HepG2 (cell line): ENCODE measurements around the gene ABHD4. TPM values are rescaled to one million over a fixed set of nuclear protein-coding genes. Genes with fewer than 3 reads are reported as not detected.
A peak's percentile ranks its signal among the peaks of the same experiment; 100 is the strongest.

ENCODE experiments used
- BRD4 ChIP-seq: sonication (generic); formaldehyde crosslinking; IDR thresholded peaks from 2 replicates; pipeline ENCODE4 v1.4.0; 2020; ENCODE audit warnings: missing genetic modification reagents
- CREB1 ChIP-seq, 2 experiments: fragments of 450-650 bp in 1 of 2; IDR thresholded peaks; 2 replicates each; pipeline ENCODE4 v1.6.1; 2016 to 2017; ENCODE audit warnings: control low read depth in 1 of 2, mild to moderate bottlenecking in 1 of 2, missing compliant biosample characterization in 1 of 2, missing genetic modification characterization in 1 of 2
- CSRNP1 ChIP-seq: sonication (generic); formaldehyde crosslinking; IDR thresholded peaks from 2 replicates; pipeline ENCODE4 v1.8.1; 2023; ENCODE audit warnings: mild to moderate bottlenecking, missing genetic modification reagents
- ELF3 ChIP-seq: IDR thresholded peaks from 2 replicates; pipeline ENCODE4 v1.6.1; 2016; ENCODE audit warnings: missing genetic modification reagents, missing compliant biosample characterization
- FOXA3 ChIP-seq: IDR thresholded peaks from 2 replicates; pipeline ENCODE4 v1.6.1; 2016; ENCODE audit warnings: missing genetic modification reagents, missing compliant biosample characterization
- FOXM1 ChIP-seq: sonication (generic); formaldehyde crosslinking; IDR thresholded peaks from 2 replicates; pipeline ENCODE4 v1.5.0; 2020; ENCODE audit warnings: missing genetic modification reagents
- MATR3 ChIP-seq: sonication (generic); formaldehyde crosslinking; IDR thresholded peaks from 2 replicates; pipeline ENCODE4 v1.4.0; 2020; ENCODE audit warnings: missing genetic modification reagents
- MBD4 ChIP-seq: IDR thresholded peaks from 2 replicates; pipeline ENCODE4 v1.6.1; 2012; ENCODE audit warnings: low read length, inconsistent platforms, borderline replicate concordance
- REST ChIP-seq, 2 experiments: IDR thresholded peaks; 2 replicates each; pipeline ENCODE4 v1.6.1; 2011 to 2012; ENCODE audit warnings: low read length in 2 of 2, borderline replicate concordance in 1 of 2, low read depth in 1 of 2, mild to moderate bottlenecking in 1 of 2, moderate library complexity in 1 of 2
- SRSF1 ChIP-seq: fragments of 200-400 bp; formaldehyde crosslinking; optimal IDR thresholded peaks from 2 replicates; pipeline ENCODE3; 2017; ENCODE audit warnings: mild to moderate bottlenecking, low read depth, low read length, moderate library complexity
- ZNF274 ChIP-seq: sonication (generic); formaldehyde crosslinking; IDR thresholded peaks from 2 replicates; pipeline ENCODE4 v1.5.1; 2020; ENCODE audit warnings: mild to moderate bottlenecking, missing genetic modification reagents
- ZNF296 ChIP-seq: sonication (generic); formaldehyde crosslinking; conservative IDR thresholded peaks from 2 replicates; pipeline ENCODE4 v1.5.0; 2020; ENCODE audit warnings: mild to moderate bottlenecking, missing genetic modification reagents
- ZNF431 ChIP-seq: sonication (generic); formaldehyde crosslinking; IDR thresholded peaks from 2 replicates; pipeline ENCODE4 v1.9.0; 2022; ENCODE audit warnings: missing genetic modification reagents, low read depth, mild to moderate bottlenecking, borderline replicate concordance
- ZNF558 ChIP-seq: sonication (generic); formaldehyde crosslinking; IDR thresholded peaks from 2 replicates; pipeline ENCODE4 v1.9.0; 2022; ENCODE audit warnings: mild to moderate bottlenecking, missing genetic modification reagents, borderline replicate concordance
- ZNF580 ChIP-seq: IDR thresholded peaks from 2 replicates; pipeline ENCODE4 v1.6.1; 2016; ENCODE audit warnings: low read depth, borderline replicate concordance
- ZNF614 ChIP-seq: IDR thresholded peaks from 2 replicates; pipeline ENCODE4 v1.6.1; 2018; ENCODE audit warnings: missing biosample characterization, missing genetic modification reagents, inconsistent platforms, borderline replicate concordance
- ZNF652 ChIP-seq: IDR thresholded peaks from 2 replicates; pipeline ENCODE4 v1.6.1; 2016; ENCODE audit warnings: low read depth, borderline replicate concordance
- ZNF709 ChIP-seq: sonication (generic); formaldehyde crosslinking; IDR thresholded peaks from 2 replicates; pipeline ENCODE4 v1.5.0; 2020; ENCODE audit warnings: mild to moderate bottlenecking, missing genetic modification reagents
- ZNF788 ChIP-seq: sonication (generic); formaldehyde crosslinking; IDR thresholded peaks from 2 replicates; pipeline ENCODE4 v1.5.0; 2020; ENCODE audit warnings: mild to moderate bottlenecking, missing genetic modification reagents, borderline replicate concordance
- ZNF800 ChIP-seq: sonication (generic); formaldehyde crosslinking; IDR thresholded peaks from 2 replicates; pipeline ENCODE4 v1.4.0; 2020; ENCODE audit warnings: missing genetic modification reagents
- ZNF816 ChIP-seq: sonication (generic); formaldehyde crosslinking; IDR thresholded peaks from 2 replicates; pipeline ENCODE4 v1.8.0; 2022; ENCODE audit warnings: missing genetic modification reagents, mild to moderate bottlenecking, borderline replicate concordance
- polyA plus RNA-seq, 8 experiments: library from polyadenylated mRNA; depleted of rRNA in 3 of 8; stranded (reverse) in 7 of 8; unstranded in 1 of 8; fragments of >200 nt; fragmentation: Illumina TruSeq in 4 of 8; extraction: Trizol in 4 of 8; gene quantifications; 2 replicates each; pipeline versions ENCODE4 v1.2.1 to v1.2.3, GENCODE V29; 2011 to 2016; ENCODE audit warnings: low read depth in 4 of 8, missing spikeins in 1 of 8, mixed read lengths in 1 of 8; ENCODE audit not compliant: insufficient read depth in 1 of 8
- total RNA-seq, 5 experiments: library from RNA; depleted of rRNA; stranded (reverse); fragments of >200 nt; fragmentation: Illumina TruSeq; extraction: Trizol; gene quantifications; 2 replicates each; pipeline ENCODE4 v1.2.3, GENCODE V29; 2016; ENCODE audit warnings: low read depth in 1 of 5

ABHD4 gene
- total and polyA plus RNA-seq, 2 of the 13 experiments (the other 11 are each of a cell fraction or from before 2014, with no cell fraction given): 16.1 to 47.5 TPM

- TF ChIP-seq REST (IDR thresholded peaks at IDR 0.05; ENCODE audit: borderline replicate concordance in 1 of 2, low read depth in 1 of 2, low read length in 2 of 2) (0 out of 4 replicates have a peak, but pooled peaks of 1 of the 2 experiments have one; percentile 44), CSRNP1 (CRISPR knock-in tag) (peak; percentile 90), ZNF788 (CRISPR knock-in tag) (peak; percentile 93), ZNF709 (CRISPR knock-in tag) (peak; percentile 79; the same call in 1 of the 2 replicates), ZNF614 (CRISPR knock-in tag) (peak; percentile 36; the same call in 1 of the 2 replicates), ELF3 (CRISPR knock-in tag) (peak; percentile 25), BRD4 (CRISPR knock-in tag) (peak; percentile 46; the same call in 1 of the 2 replicates), ZNF296 (CRISPR knock-in tag) (no peak), ZNF431 (CRISPR knock-in tag) (peak; percentile 20; the same call in 1 of the 2 replicates), FOXA3 (CRISPR knock-in tag) (peak; percentile 96), ZNF652 (CRISPR knock-in tag) (peak; percentile 10; the same call in 1 of the 2 replicates), CREB1 (IDR thresholded peaks at IDR 0.05) (peak; percentile 40; the same call in 1 of the 2 replicates), CREB1 (CRISPR knock-in tag; IDR thresholded peaks at IDR 0.05) (no peak), ZNF816 (no peak; the same call in 1 of the 2 replicates), ZNF558 (CRISPR knock-in tag) (peak; percentile 1; the same call in 1 of the 2 replicates), MBD4 (no peak), ZNF580 (CRISPR knock-in tag) (0 out of 2 replicates have a peak, but pooled peaks have one; percentile 35), ZNF274 (peak; percentile 71; the same call in 1 of the 2 replicates), FOXM1 (no peak), SRSF1 (peak; percentile 97), ZNF800 (peak; percentile 87), MATR3 (CRISPR knock-in tag) (no peak)
Measured at GRCh38 chr14:22598099-22598895, at the start of gene ABHD4 (continued).
